IPS-NIHi11 (cell line): Measurements from ENCODE around the gene PHIP.
"Not testable (repeated sequence)": the region's sequence is repeated elsewhere in the genome, so short reads cannot be mapped to it uniquely, and the experiment has no call there.

Experiments used
- DNase-seq: peaks from one replicate; pipeline ENCODE4 v3.0.0; 2012; ENCODE audit warnings: mixed read lengths, low spot score

PHIP gene

DNA sequence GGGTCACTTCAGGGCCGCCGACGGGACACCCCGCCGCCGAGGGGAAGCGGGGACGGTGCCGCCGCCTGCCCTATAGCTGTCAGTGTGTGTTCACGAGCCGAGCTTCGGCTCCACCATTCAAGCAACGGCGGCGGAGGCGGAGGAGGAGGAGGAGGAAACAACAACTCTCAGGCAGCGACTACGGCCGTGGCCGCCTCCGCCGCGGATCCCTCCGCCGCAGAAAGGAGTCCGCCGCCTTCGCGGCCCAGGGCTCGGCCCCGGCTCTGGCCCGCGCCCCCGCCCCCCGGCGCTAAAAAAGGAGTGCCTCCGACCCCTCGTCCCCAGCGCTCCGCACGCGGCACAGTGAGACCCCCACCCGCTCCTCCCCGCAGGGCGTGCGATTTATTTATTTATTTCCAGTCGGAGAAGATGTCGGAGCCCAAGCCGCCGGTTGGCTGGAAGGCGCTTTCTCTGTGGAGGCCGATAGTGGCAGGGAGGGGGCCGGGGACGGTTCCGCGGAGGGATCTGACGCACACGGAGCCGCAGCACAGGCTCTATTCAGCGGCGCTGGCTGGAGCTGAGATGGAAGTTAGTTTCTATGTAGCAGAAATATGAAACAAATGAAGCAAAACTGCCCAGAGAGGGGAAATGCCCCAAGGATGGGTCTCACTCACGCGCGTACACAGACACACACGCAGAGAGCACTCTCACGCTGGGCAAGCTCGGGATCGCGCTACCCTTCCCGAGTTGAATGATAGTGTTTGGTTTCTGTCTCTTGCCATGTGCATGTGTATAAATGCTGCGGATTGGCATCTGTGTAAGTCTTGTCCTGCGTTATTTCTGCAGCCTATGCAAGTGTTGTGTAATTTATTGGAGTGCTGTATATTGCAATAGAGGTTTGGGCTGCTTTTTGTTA lies at the start of gene PHIP:
TSS of gene PHIP (minus strand) at position 180 of the 895 bp plus-strand sequence. CDS start 186 bp downstream, outside the sequence.
- peak; percentile 80 for DNase-seq

GRCh38 chr6:79127660-79128059 lies 49.6 kb upstream of the PHIP start:
- DNase-seq = peak; percentile 48

DNA sequence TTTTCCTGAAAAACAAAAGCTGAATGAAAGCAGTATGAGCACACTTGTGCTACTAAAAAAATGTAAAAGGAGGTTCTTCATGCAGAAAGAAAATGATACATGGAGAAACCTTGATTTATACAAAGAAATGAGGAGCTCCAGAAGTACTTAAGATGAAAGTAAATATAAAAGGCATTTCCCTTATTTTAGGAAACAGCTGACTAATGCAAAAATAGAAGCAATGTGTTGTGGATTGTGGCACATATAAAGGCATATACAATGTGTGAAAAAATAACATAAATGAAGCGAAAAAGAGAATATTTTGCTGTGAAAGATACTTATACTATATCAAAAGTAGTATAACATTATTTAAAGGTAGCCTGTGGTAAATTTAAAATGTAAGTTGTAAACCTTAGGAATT lies 41.2 kb upstream of the PHIP start:
- no peak for DNase-seq

- DNase-seq = no peak
Measured at GRCh38 chr6:79117752-79118151, 39.7 kb upstream of the PHIP start.

DNA sequence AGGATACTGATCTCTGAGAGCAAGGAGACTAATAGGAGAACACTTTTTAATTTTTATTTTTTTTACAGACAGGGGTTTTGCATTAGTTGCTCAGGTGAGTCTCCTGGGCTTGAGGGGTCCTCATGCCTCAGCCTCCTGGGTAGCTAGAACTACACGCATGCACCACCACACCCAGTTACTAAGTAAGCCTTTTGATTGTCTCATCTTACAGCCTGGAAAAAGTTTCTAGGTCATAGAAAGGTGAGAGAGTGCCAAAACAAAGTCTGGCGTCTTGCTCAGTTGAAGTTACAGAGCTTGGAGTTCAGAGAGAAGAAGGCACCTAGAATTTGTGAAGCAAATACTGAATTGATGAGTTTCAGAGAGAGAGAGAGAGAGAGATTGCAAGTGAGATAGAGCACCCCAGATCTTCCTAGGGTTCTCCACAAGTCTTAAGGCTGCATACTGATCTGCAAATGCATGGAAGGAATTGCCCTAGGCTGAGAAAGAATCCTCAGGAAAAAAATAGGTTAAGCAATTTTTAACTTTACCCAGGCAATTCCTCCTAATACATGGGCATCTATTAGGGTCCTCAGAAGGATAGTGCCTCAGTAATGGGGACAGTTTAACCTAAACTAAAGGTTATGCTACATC lies 37.6 kb upstream of the PHIP start:
- DNase-seq = no peak

GRCh38 chr6:79111549-79111948 lies 33.5 kb upstream of the PHIP start:
- DNase-seq = no peak

- DNase-seq = no peak
Measured at GRCh38 chr6:79101164-79101563, 23.1 kb upstream of the PHIP start.

DNA sequence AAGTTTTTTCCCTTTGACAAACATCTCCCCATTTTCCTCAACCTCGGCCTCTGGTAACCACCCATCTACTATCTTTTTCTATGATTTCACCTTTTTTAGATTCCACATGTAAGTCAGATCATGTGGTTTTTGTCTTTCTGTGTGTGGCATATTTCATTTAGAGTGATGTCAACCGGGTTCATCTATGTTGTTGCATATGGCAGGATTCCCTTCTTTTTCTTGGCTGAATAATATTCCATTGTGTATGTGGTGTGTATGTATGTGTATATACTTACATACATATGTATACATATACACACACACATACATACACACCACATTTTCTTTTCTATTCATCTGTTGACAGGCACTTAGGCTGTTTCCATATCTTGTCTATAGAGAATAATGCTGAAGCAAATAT lies 22.2 kb upstream of the PHIP start:
- DNase-seq = no peak

DNA sequence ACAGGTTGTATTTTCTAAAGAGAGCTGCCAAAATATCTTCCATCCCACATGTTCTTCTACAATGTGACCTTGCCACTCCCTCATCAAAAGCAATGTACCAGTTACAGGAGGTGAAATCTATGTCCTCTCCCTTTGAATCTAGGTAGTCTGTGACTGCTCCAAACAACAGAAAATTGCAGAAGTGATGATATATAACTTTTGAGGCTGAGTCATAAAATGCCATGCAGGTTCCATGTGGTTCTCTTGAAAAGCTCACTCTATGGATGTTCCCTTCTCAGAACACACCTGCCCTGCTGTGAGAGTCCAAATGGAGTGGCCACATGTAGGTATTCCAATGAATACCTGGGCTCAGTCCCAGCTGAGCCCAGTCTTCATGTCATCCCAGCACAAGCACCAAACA lies 16.9 kb upstream of the PHIP start:
- DNase-seq = no peak

GRCh38 chr6:79091801-79092200 lies 13.7 kb upstream of the PHIP start:
- not testable (repeated sequence) for DNase-seq

GRCh38 chr6:79089552-79090404 lies 11.7 kb upstream of the PHIP start:
- DNase-seq = no peak

DNA sequence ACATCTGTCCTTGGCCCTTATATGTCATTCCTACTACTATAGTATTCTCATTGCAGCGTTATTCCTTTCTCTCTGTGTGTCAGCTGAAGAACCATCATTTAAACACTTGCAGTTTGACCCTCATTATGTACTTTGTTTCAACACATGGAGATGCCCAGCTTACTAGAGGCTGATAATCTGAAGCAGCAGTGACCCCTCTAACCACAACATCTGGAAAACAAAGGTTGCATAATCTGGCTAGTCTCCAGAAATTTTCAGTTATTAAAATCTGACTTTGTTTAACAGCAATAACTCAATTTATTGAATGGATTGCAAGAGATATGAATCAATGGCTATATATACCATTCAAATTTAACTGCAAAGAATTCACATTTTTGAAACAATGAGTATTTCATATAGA lies 6.6 kb upstream of the PHIP start:
- DNase-seq = no peak

DNA sequence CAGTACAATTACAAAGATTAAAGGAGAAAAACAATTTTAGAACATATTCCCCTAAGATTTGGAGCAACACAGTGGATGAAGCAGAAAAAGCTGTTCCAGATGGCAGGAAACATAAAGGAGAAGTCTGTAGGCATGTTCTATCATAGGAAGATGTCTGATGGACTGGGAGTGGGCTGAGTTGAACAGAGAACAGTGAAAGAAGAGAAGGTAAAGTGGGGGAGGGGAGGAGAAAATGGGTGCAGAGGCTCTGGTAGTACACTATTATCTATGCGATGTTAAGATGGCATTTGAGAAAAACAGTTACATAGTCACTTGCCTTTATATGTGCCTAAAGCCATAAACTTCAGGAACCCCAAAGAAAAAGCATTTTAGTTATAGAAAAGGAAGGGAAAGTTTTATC lies 4.2 kb upstream of the PHIP start:
- no peak for DNase-seq

DNA sequence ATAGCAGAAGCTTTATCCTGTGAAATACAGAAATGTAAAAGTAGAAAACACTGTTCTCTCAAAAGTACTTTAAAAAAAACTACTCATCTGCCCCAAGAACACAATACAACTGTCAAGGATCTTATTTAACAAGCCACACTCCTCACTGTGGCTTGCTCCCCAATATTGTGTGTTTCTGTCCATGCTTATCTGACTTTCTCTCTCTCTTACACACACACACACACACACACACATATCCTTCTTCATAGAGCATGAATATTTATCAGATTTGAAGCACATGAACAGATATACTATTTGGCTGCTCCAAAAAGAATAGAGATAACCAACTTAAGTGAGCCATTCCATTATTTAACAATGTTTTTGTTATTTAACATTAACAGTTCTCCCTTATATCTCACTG lies 3.6 kb upstream of the PHIP start:
- no peak for DNase-seq

DNA sequence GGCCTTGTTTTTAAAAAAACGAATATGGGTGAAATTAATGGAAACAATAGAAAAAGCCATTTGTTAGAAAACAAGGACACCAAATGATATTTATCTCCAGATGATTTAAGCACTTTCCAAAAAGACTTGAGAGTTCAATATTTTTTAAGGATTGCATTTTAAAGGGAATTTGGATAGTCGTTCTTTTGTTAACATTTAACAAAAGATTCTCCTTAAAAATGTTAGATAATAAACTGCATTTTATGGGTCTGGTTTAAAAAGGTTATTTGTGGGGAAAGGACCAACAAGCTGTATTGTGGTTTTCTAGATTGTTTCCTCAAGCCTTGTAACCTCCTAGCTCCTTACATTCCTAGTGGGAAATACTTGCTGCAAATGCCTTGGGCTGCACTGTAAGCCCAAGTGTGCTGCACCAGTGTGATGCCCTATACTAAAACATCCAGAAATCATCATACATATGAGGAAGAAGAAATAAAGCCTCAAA lies 1.5 kb upstream of the PHIP start:
- DNase-seq = no peak

DNA sequence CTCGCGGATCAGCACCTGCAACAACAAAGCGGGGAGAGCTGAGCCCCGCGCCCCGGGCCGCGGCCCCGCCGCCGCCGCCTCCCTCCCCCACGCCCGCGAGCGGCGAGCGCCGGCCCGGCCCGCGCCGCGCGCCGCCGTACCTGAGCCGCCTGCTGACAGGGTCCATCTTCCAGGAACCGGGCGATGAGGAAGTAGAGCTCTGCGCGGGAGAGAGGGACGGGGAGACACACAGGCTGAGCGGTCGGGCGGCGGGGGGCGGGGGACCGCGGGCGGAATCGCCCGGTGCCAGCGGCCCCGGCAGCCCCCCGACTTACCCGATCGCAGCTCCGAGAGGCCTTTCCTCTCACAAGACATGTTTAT lies 359 bp downstream of the PHIP start:
- DNase-seq = peak; percentile 46

DNA sequence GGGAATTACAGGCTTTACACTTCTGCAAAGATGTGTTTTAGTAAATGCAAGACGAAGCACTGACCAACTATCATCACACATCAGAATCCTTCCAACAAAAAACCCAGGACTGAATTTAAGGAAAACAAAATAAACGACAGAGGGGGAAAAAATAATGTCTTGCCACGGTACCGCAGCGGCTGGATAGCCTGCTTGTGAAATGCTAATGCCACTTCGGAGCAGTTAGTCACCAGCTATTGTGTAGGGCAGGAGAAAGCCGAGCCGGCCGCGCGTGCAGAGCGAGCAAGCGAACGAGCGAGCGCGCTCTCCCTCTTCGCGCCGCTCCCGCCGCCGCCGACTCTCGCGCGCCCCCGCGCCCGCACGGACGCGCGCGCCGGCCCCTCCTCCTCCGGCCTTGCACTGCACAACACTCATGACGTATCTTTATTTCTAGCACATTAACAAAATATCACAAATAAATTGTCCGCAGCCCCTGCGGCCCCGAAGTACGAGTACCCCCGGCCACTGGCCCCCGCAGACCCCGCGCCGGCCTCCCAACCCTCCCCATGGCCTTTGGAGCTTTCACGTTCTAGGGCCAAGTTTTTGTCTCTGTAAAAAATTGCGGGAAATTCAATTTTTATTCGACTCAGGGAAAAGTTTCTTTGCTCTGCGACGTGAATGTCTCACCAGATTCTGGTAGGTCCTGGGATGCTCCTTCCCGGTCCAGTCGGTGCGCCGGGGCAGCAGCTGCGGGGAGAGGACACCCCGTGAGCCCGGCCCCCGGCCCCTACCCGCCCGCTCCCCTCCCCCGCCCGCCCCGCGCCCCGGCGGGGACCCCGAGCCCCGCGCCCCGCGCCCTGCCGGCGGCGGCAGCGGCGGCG lies 1.0 kb downstream of the PHIP start:
- peak; percentile 88 for DNase-seq

DNA sequence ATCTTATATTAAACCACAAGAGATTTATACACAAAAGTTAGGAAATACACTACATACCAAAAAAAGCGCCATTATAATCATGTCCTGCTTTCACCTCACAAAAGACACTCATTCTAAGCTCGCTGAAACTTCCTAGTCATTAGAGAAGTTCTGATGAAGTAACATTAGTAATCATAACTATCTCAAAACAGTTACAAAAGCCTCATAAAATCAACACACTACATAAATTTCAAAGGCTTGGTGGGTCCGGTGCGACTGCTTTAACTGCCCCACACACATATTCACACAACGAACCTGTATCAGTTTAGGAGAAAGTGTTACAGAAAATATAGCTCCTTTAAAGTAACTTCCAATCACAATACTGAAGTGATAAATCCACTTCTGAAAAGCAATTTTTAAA lies 1.9 kb downstream of the PHIP start:
- DNase-seq = no peak

DNA sequence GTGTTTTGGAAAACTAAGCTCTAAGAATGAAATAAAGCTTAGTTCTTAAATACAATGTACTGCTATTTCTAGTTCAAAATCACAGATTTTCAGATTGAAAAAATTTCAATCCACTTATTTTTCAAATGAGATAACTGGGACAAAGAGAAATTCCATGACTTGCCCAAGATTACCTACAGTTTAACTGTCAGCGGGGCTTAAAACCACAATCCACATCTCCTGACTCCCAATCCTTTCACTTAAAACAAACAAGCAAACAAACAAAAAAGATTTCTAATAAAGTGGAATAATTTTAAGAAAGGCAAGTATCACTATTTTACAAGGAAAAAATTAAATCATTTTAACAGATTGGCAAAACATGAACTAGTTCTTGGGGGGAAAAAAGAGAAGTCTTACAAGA lies 4.2 kb downstream of the PHIP start:
- DNase-seq = no peak

DNA sequence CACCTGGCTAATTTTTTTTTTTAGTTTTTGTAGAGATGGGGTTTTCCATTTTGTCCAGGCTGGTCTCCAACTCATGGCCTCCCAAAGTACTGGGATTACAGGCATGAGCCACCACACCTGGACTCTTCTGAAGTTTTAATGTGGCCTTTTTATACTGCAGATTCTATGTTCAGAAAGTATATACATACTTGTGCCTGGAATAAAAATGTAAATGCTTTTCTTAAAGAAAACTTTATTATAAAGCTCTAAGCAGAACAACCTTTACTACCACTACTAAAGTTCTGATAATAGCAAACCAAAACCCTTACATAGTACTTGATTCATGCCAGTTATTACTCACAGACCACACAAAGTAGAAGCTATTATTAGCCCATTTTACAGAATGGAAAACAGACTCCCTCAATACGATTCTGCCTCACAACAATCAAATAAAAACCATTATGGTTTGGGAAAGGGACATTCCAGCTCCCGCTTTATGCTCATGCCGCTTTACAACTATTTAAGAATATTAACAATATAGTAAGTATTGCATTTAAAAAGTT lies 5.3 kb downstream of the PHIP start:
- DNase-seq = no peak

GRCh38 chr6:79071547-79071946 lies 6.5 kb downstream of the PHIP start:
- DNase-seq = no peak
